ENCODE measurements around the gene CFAP45.

CFAP45 gene, protein sequence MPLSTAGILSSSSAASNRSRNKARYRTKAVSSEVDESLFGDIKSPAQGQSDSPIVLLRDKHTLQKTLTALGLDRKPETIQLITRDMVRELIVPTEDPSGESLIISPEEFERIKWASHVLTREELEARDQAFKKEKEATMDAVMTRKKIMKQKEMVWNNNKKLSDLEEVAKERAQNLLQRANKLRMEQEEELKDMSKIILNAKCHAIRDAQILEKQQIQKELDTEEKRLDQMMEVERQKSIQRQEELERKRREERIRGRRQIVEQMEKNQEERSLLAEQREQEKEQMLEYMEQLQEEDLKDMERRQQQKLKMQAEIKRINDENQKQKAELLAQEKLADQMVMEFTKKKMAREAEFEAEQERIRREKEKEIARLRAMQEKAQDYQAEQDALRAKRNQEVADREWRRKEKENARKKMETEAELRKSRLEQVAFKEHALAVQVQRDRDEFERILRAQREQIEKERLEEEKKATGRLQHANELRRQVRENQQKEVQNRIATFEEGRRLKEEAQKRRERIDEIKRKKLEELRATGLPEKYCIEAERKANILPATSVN

GRCh38 chr1:159900086-159900680 is at the start of gene CFAP45:
TSS of gene CFAP45 (minus strand) at chr1:159900165. CDS start at chr1:159900098, 67 bp downstream.
- DNase-seq: peak; percentile 89 to 96

DNA sequence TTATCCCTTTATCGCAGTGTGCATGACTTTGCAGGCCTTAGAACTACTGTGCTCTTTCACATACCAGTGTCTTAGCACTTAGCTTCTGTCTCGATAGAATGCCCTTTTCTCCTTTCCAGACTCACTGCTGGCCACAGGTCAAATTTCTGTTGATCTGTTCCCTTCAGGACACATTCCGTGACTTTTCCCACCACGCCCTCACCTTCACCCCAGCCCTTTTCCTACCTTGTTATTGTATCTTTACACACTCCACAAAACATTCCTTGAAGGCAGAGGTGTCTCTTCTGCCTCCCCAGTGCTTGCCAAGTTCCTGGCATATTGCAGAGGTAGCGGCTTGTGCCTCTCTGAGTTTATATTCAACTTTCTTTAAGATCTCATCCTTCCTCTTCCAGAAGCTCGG is 49.2 kb upstream of the CFAP45 start:
- DNase-seq: no peak

GRCh38 chr1:159947942-159948341 is 48.0 kb upstream of the CFAP45 start:
- DNase-seq: no peak

DNA sequence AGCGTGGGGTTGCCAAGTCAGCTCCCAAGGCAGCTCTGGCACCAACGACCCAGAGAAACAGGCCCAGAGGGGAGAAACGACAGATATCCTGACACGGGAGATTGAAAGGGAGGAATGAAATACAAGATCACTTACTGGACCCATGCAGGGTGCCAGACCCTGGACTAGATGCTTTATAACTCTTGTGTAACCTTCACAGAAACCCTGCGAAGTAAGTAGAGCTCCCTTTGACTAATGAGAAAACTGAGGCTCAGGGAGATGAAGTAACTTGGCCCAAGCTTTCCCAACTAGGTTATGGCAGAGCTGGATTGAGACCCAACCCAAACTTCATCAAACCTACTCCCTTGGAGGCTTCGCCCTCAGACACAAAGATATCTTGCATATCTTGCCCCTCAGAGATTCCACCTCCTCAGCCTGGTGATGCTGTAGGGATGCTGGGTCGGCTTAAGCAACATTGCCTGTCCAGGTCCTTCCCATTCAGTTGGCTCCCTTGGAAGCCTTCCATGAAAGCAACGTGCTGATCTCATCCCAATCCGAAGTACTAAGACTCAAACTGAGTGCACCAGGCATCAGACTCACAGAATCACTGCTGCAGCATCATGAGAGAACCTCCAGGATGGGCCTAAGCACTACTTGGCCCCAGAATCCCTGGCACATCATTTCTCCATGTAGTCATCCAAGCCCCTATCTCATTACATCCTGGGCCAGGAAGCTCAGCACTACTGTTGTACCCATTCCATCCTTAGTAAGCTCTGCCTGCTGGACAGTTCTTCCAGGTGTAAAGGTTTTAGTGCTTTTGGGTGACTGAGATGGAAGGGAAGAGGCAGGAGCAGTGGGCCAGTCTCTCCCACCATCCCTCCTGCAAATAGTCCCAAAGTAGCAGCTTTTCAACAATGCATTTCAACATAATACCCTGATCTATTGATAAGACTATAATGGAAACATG is 46.5 kb upstream of the CFAP45 start:
- DNase-seq: no peak

- DNase-seq: peak; percentile 94 to 97
These were observed 45.7 kb upstream of the CFAP45 start, which contains the start of gene IGSF9 for GRCh38 chr1:159945483-159946241. TSS of gene IGSF9 (minus strand) at chr1:159945613. CDS start at chr1:159943454, 2,159 bp downstream.

- no peak for DNase-seq
These were observed 44.9 kb upstream of the CFAP45 start for GRCh38 chr1:159944623-159945455.

GRCh38 chr1:159943908-159944622 is 44.1 kb upstream of the CFAP45 start:
- DNase-seq: no peak

GRCh38 chr1:159943278-159943640 is 43.3 kb upstream of the CFAP45 start:
- no peak for DNase-seq

GRCh38 chr1:159942632-159943277 is 42.8 kb upstream of the CFAP45 start:
- DNase-seq: no peak

GRCh38 chr1:159941591-159942560 is 41.9 kb upstream of the CFAP45 start:
- no peak for DNase-seq

DNA sequence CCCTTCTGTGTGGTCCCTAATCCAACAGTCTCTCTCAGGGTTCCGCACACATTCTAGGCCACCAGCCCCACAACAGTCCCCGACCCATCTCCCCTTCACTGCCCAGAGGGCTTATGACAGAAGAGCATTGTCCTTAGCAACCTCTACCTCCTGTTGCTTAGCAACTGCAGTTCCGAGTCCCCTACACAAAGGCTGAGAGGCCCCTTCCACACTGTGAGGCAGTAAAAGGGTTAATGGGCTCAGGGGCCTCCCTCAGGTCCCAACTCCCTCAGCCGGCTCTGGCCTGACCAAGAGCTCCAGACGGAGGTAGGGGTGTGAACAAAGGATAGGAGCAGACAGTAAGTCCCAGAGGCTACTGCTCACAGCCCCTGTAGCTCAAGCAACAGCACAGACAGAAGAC is 41.2 kb upstream of the CFAP45 start:
- DNase-seq: no peak

DNA sequence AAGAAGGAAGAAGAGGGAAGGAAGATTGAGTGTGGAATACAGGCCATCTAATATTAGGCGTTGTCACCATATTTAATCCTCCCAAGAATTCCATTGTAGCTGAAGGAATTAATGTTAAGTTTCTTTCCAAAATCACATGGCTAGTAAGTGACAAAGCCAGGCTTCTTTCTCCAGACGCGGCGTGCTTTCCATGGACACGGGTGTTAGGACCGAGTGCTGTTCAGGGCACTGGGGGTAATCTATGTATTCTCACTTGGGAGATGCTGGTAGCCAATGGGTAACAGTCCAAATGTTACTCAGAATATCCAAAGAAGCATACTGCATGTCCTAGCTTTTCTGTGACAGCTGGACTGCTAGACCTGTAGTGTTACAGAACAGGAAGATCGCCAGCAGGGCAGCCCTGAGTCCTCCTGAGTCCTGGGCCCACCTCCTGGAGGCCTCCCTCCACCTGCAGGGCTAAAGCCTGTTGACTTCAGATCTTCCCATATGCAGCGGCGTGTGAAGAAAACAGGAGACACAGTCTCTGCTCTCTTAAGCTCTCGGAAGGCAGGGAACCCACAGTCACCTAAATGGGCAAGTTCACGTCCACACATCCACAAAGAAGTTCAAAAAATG is 40.1 kb upstream of the CFAP45 start:
- DNase-seq: no peak

- no peak for DNase-seq
These were observed 39.7 kb upstream of the CFAP45 start for GRCh38 chr1:159939678-159940002.

DNA sequence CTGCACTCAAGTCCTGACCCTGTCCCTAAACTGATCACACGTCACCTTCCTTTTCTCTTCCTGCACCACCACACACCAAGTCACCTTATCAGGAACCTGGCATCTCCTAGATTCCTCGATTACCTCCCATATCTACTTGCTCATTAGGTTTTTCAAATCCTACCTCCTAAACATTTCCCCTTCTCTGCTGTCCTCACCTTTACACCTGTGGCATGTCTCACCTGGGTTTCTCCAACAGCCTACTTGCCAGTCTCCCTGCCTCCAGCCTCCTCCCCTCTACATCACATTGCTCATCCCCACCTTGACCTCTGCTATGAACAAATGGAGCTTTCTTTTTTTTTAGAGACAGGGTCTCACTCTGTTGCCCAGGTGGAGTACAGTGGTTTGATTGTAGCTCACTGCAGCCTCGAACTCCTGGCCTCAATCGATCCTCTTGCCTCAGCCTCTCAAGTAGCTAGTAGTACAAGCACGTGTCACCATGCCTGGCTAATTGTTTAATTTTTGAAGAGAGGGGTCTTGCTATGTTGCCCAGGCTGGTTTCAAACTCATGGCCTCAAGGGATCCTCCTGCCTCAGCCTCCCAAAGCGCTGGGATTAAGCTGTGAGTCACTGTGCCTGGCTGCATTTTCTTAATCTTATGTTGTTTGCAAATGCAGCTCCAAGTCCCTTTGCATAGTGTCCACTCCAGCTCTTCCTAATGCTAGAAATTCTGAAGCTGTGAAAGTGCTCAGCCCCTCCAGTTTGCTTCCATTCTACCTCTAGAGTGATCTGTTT is 39.1 kb upstream of the CFAP45 start:
- DNase-seq: no peak

GRCh38 chr1:159938211-159938852 is 38.4 kb upstream of the CFAP45 start:
- DNase-seq: no peak

DNA sequence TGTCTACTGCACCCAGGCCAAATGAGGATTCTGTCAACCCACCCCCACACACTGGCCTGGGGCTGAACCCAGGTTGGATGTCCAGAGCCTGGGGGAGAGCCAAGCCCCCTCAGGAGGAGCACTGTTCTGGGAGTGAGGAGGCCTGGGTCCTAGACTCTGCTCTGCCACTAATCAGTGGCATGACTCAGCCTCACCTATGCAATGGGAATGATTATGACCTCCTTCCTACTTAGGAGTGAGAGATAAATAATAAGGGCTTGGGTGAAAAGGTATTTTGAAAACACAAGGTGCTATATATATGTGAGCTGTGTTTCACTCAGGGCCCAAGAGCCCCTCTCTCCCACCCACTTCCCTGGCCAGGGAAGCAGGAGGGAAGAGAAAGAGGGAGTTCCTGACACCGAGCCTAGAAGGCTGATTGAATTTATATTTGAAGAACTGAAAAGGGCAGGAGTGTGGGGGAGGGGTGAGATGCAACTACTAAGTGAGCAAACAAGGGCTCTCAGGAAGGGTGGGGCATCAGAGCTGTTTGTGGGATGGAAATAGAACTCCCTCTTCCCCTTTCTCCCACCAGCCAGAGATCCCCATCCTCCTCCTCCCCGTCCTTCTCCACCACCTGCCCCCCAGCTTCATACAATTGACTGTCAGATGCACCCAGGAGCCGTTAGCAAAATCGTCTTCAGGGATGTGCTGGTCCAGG is 37.2 kb upstream of the CFAP45 start:
- DNase-seq: peak; percentile 31 to 59
